HG03469 (cell line): ENCODE data around the gene NAALADL2.
A peak's percentile ranks its signal among the peaks of the same experiment; 100 is the strongest.
"Not testable (repeated sequence)": the region's sequence is repeated elsewhere in the genome, so short reads cannot be mapped to it uniquely, and the experiment has no call there.

ENCODE experiments used
- ATAC-seq: cut with Tn5 transposase; IDR thresholded peaks from one replicate; pipeline ENCODE4 v1.9.1; 2021; ENCODE audit warnings: mild to moderate bottlenecking, moderate library complexity, moderate number of reproducible peaks; ENCODE audit not compliant: unreplicated experiment

NAALADL2 gene

GRCh38 chr3:175343946-175344345 is 484.8 kb downstream of the NAALADL2 start:
- no peak for ATAC-seq

- ATAC-seq, result no peak
These were observed 487.6 kb downstream of the NAALADL2 start for GRCh38 chr3:175346573-175347356.

- ATAC-seq, result no peak
These were observed 490.0 kb downstream of the NAALADL2 start for GRCh38 chr3:175349168-175349567.

- ATAC-seq, result no peak
These were observed 496.7 kb downstream of the NAALADL2 start for GRCh38 chr3:175355801-175356335.

GRCh38 chr3:175356899-175357324 is 497.8 kb downstream of the NAALADL2 start:
- ATAC-seq, result no peak

- no peak for ATAC-seq
These were observed 498.6 kb downstream of the NAALADL2 start for GRCh38 chr3:175357758-175358157.

- no peak for ATAC-seq
These were observed 499.8 kb downstream of the NAALADL2 start for GRCh38 chr3:175358935-175359334.

DNA sequence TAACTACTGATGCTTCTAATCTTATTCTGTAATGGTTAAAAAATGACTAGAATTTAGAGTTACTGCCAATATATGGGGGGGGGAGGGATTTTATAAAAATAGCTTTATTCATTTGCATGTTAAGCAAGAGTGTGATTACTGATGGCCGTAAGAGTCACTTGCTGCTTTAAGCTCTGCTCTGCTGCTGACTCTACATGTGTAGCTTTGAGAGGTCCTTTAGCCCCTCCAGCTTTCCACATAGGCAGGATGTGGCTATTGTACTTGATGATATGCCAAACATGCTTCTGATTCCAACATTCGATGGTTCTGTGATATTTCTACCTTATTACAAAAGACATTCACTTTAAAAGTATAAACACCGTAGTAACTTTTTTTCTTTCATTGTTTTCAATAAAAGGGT is 511.3 kb downstream of the NAALADL2 start:
- ATAC-seq, result not testable (repeated sequence)

GRCh38 chr3:175371187-175371586 is 512.1 kb downstream of the NAALADL2 start:
- ATAC-seq, result not testable (repeated sequence)

DNA sequence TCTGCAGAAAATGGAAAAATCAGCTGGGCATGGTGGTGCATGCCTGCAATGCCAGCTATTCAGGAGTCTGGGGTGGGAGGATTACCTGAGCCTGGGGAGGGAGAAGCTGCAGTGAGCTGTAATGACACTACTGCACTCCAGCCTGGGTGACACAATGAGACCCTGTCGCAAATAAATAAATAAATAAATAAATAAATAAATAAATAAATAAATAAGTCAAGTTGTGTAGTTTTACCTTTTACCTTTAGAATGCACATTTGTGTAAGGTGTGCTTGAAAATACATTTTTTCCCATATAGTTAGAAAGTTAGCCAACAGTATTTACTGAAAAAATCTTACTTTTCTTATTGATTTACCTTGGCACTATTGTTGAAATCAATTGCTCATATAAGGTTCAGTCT is 515.6 kb downstream of the NAALADL2 start:
- no peak for ATAC-seq

GRCh38 chr3:175378348-175378747 is 519.2 kb downstream of the NAALADL2 start:
- peak; percentile 58 for ATAC-seq

DNA sequence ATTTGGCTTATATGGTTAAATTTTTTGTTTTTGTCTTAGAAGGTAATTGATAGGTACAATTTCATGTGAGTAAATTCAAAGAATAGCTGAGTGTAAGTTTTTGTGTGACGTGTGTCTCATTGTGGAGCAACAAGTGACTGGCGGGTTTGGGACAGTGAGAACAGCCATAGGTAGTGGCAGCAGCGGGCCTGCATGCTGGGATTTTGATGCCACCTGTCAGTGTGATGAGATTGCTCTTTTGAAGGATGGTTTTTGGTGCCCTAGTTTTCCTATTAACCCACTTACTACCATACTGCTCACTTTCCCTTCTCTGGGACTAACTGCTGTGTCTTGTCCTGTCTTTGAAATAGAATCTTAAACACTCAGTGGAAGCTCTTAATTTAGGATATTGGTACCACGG is 522.6 kb downstream of the NAALADL2 start:
- no peak for ATAC-seq

- ATAC-seq, result no peak
These were observed 524.2 kb downstream of the NAALADL2 start for GRCh38 chr3:175383371-175383770.

DNA sequence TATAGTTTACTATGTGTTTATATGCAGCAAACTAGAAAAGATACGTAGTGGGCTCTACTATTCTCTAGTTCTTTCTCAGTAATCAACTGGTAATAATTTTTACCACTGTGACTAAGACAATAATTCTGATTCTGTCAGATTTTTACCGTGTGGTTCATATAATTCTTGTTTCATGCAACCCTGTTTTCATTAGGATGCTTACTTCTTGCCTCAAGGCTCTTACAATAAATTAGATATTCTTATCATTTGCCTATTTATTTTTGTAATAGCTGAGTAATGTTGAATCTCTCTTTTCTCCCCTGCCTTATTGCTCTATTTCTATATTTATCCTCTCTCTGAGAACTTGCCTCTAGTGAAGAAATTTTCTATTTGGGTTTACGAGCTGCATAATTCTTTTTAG is 524.7 kb downstream of the NAALADL2 start:
- ATAC-seq, result no peak

DNA sequence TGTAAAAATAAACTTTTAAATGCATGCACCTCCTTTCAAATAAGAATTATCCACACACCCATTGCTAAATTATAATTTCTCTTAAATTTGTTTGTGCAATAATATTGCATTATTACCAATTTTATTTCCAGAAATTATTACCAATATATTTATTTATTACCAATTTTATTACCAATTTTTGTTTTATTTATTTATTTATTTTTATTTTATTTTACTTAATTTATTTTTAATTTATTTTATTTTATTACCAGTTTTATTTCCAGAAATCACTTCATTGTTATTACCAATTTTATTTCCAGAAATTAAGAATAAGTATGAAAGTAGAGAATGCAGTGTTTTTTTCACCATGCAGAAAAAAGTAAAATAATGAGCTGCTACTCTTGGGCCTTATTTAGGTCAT is 525.4 kb downstream of the NAALADL2 start:
- no peak for ATAC-seq

- no peak for ATAC-seq
These were observed 527.5 kb downstream of the NAALADL2 start for GRCh38 chr3:175386630-175387029.

GRCh38 chr3:175389560-175389959 is 530.4 kb downstream of the NAALADL2 start:
- ATAC-seq, result no peak

DNA sequence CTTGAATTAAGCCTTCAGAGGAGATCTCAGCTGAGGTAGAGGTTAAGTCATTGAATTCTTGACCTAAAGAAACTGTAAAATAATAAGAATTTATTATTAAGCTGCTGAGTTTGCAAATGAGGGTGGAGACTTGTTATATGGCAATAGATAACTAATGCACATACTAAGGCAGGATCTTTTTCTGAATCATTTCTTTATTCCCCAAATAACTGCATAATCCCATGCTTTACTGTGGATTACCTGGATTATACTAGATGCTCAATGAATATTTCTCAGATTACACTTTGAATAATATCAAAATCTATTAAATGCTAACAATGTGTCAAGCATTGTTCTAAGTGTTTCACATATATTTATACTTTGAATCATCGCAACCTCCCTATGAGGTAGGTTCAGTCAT is 532.5 kb downstream of the NAALADL2 start:
- ATAC-seq, result no peak

DNA sequence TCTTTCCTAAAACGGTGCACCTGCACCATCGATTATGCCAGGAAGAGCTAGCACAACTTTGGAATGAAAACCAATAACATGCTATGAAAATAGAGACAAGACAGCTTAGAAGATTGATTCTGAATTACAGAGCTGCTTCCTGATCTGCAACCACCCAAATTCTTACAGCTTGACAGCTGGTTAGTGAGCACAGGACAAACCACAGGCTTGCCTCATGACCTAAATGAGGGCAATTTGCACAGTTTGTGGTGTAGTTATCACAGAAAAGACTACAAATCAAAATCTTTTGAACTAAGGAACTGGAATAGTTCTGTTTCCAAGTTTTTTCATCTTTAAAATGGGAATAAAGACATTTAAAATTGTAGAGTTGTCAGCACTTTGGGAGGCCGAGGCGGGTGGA is 533.5 kb downstream of the NAALADL2 start:
- no peak for ATAC-seq

DNA sequence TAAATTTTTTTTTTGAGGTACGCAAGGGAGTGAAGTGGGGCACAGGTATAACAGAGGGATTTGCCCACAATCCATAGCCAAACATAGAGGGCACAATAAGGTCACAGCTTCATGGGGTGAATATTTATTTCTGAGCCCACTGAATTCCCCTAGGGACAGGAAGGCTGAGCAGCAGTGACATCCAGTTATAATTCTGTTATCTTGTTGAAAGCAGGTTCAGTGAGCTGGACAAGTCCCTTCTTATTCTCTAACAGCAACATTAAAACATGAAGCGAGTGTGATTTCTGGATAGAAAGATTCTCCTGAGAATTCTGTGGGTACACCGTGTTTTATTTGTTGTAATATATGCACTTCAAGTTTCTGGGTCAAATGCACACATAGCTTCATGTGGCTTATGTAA is 538.2 kb downstream of the NAALADL2 start:
- no peak for ATAC-seq

DNA sequence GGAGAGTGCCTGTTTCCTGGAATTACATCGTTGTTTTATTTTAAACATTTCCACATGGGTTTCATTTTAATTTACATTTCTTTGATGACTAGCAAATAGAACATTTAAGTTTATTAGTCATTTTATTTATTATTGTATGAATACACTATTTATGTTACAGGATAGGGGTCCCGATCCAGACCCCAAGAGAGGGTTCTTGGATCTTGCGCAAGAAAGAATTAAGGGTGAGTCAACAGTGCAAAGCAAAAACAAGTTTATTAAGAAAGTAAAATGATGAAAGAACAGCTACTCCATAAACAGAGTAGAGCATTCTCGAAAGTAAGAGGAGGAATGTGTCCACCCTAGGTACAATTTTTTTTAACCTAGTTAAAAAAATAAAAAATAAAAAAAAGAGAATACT is 539.5 kb downstream of the NAALADL2 start:
- ATAC-seq, result no peak

DNA sequence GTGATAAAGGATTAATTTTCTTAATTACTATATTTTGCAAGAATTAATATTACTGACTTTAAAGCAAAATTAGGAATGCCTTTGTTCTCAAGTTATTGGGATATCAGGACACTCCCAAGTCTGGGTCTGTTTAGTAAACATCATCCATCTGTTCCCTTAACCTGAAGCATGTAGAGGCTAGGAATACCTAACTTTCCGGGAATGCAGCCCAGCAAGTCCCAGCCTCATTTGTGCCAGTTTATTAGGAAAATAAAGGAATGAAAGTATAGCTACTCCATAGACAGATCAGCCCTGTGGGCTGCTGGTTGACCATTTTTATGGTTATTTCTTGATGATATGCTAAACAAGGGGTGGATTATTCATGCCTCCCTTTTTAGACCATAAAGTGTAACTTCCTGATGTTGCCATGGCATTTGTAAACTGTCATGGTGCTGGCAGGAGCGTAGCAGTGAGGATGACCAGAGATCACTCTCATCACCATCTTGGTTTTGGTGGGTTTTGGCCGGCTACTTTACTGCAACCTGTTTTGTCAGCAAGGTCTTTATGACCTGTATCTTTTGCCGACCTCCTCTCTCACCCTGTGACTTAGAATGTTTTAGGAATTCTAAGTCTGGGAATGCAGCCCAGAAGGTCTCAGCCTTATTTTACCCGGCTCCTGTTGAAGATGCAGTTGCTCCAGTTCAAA is 540.2 kb downstream of the NAALADL2 start:
- ATAC-seq, result no peak
